Measurements from ENCODE around the gene LRRK1. TPM values are rescaled to one million over a fixed set of nuclear protein-coding genes. Genes with fewer than 3 reads are reported as not detected.

Gene LRRK1
- polyA plus RNA-seq, 1 donor (not counting 4 experiments of a cell fraction or from before 2014, with no cell fraction given) = 6.2 TPM

DNA sequence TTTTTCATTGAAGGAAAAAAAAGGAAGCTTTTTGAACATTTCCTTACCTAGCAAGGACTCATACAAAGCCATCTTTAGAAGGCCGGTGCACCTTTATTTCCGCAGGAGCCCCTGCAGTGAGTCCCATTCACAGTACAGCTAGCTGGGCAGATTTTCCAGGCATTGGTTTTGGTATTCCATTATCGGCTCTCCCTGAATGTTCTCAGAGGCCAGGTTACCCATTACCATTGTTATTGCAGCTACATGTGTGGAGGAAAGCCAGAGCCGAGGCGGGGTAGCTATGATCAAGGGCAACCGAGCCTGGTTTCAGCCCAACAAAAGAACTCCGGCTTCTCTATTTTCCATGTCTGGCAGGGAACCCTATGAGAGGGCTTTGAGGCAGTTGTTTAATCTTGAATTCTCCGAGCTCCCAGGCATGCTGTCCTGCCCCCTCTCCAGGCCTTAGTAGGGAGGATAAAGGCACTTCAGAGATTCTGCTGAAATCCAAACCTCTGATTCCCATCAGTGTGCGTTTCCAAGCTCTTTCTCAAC is 100.3 kb downstream of the LRRK1 start:
- dilution Hi-C loops (cut with MboI; ENCODE audit: extremely low pct_ligation_motif_present, low sequenced_read_pairs) = no loop called here
- no peak overlapping the region for H2AFZ ChIP-seq (ENCODE audit: control insufficient read depth, low read length)
- no peak overlapping the region for H3K9ac ChIP-seq (ENCODE audit: control insufficient read depth, extremely low read depth, insufficient read depth, low read length)
- H4K20me1 ChIP-seq (ENCODE audit: control insufficient read depth, extremely low read depth, insufficient read depth, low read length) = no peaks in the 10 kb centered on the region
- no peak overlapping the region for H3K4me3 ChIP-seq (ENCODE audit: control insufficient read depth in 2 of 3, extremely low read depth in 1 of 3, insufficient read depth in 2 of 3, low read depth in 1 of 3, low read length in 3 of 3)
- no peaks in the 10 kb centered on the region for H3K9me3 ChIP-seq (ENCODE audit: control insufficient read depth, low read depth, low read length)
- H3K79me2 ChIP-seq (ENCODE audit: control insufficient read depth, insufficient read depth, low read length) = no peaks in the 10 kb centered on the region
- no peak overlapping the region for H3K4me2 ChIP-seq (ENCODE audit: control insufficient read depth, extremely low read depth, insufficient read depth, low read depth, low read length)
- H3K27me3 ChIP-seq (ENCODE audit: control insufficient read depth, extremely low read depth, insufficient read depth, low read length) = no peaks in the 10 kb centered on the region
- TF ChIP-seq EZH2 (IDR thresholded peaks at IDR 0.05; ENCODE audit: low read length) = no peak
- TF ChIP-seq, protein P1, sequence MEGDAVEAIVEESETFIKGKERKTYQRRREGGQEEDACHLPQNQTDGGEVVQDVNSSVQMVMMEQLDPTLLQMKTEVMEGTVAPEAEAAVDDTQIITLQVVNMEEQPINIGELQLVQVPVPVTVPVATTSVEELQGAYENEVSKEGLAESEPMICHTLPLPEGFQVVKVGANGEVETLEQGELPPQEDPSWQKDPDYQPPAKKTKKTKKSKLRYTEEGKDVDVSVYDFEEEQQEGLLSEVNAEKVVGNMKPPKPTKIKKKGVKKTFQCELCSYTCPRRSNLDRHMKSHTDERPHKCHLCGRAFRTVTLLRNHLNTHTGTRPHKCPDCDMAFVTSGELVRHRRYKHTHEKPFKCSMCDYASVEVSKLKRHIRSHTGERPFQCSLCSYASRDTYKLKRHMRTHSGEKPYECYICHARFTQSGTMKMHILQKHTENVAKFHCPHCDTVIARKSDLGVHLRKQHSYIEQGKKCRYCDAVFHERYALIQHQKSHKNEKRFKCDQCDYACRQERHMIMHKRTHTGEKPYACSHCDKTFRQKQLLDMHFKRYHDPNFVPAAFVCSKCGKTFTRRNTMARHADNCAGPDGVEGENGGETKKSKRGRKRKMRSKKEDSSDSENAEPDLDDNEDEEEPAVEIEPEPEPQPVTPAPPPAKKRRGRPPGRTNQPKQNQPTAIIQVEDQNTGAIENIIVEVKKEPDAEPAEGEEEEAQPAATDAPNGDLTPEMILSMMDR (optimal IDR thresholded peaks at IDR 0.05 in 1 of 3, IDR thresholded peaks at IDR 0.05 in 1 of 3, conservative IDR thresholded peaks at IDR 0.05 in 1 of 3; ENCODE audit: extremely low read depth in 1 of 3, insufficient read depth in 2 of 3, low read length in 3 of 3) = no peak
- H3K4me1 ChIP-seq (ENCODE audit: control insufficient read depth, extremely low read depth, insufficient read depth, low read length) = no peaks in the 10 kb centered on the region
- FAIRE-seq (no peak), DNase-seq (ENCODE audit: low read depth, low spot score) (no peak)
- no peaks in the 10 kb centered on the region for H3K9me1 ChIP-seq (ENCODE audit: control insufficient read depth, extremely low read depth, insufficient read depth, low read length)
- no peak overlapping the region for H3K27ac ChIP-seq (ENCODE audit: control insufficient read depth, insufficient read depth, low read length)
- H3K36me3 ChIP-seq (ENCODE audit: control insufficient read depth in 2 of 2, extremely low read depth in 1 of 2, insufficient read depth in 2 of 2, low read length in 2 of 2) = peaks cover 2 to 13% of the 10 kb centered on the region in 2 experiments

DNA sequence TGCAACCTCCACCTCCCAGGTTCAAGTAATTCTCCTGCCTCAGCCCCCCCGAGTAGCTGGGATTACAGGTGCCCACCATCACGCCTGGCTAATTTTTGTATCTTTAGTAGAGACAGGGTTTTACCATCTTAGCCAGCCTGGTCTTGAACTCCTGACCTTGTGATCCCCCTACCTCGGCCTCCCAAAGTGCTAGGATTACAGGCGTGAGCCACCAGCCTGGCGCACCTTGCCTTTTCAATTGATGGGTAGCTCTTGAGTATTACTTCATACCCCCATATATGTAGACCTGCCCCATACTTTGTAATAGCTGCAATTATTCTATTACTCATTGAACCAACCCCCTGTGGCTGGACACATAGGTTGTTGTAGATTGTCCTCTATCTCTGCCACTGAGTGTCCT is 101.3 kb downstream of the LRRK1 start:
- Histone ChIP-seq H3K27me3 (ENCODE audit: control insufficient read depth, extremely low read depth, insufficient read depth, low read length) (no peaks in the 10 kb centered on the region), H4K20me1 (ENCODE audit: control insufficient read depth, extremely low read depth, insufficient read depth, low read length) (no peaks in the 10 kb centered on the region), H3K9me3 (ENCODE audit: control insufficient read depth, low read depth, low read length) (no peaks in the 10 kb centered on the region), H3K9ac (ENCODE audit: control insufficient read depth, extremely low read depth, insufficient read depth, low read length) (no peak overlapping the region), H2AFZ (ENCODE audit: control insufficient read depth, low read length) (no peak overlapping the region), H3K4me2 (ENCODE audit: control insufficient read depth, extremely low read depth, insufficient read depth, low read depth, low read length) (no peak overlapping the region), H3K27ac (ENCODE audit: control insufficient read depth, insufficient read depth, low read length) (no peak overlapping the region), H3K4me1 (ENCODE audit: control insufficient read depth, extremely low read depth, insufficient read depth, low read length) (no peaks in the 10 kb centered on the region), H3K9me1 (ENCODE audit: control insufficient read depth, extremely low read depth, insufficient read depth, low read length) (no peaks in the 10 kb centered on the region), H3K79me2 (ENCODE audit: control insufficient read depth, insufficient read depth, low read length) (no peaks in the 10 kb centered on the region), H3K4me3 (ENCODE audit: control insufficient read depth in 2 of 3, extremely low read depth in 1 of 3, insufficient read depth in 2 of 3, low read depth in 1 of 3, low read length in 3 of 3) (no peak overlapping the region), H3K36me3 (ENCODE audit: control insufficient read depth in 2 of 2, extremely low read depth in 1 of 2, insufficient read depth in 2 of 2, low read length in 2 of 2) (peaks cover 2 to 12% of the 10 kb centered on the region in 2 experiments)
- no peak for DNase-seq (ENCODE audit: low read depth, low spot score)
- FAIRE-seq = no peak
- TF ChIP-seq EZH2 (IDR thresholded peaks at IDR 0.05; ENCODE audit: low read length) = no peak
- TF ChIP-seq, protein P1 (optimal IDR thresholded peaks at IDR 0.05 in 1 of 3, IDR thresholded peaks at IDR 0.05 in 1 of 3, conservative IDR thresholded peaks at IDR 0.05 in 1 of 3; ENCODE audit: extremely low read depth in 1 of 3, insufficient read depth in 2 of 3, low read length in 3 of 3) = no peak
- dilution Hi-C loops (cut with MboI; ENCODE audit: extremely low pct_ligation_motif_present, low sequenced_read_pairs) = no loop called here
